CD4-positive, alpha-beta memory T cell (primary cell): ENCODE results near the gene FTCDNL1. TPM values are rescaled to one million over a fixed set of nuclear protein-coding genes. Genes with fewer than 3 reads are reported as not detected.

Experiments used
- CTCF ChIA-PET: fragments of 350-600 bp; sonication (Branson Sonifier 250); formaldehyde crosslinking; loops from one replicate; lab custom pipeline; 2021; ENCODE audit warnings: inconsistent platforms; ENCODE audit not compliant: partially characterized antibody; lab: Charles Lee
- POLR2A ChIA-PET: fragments of 350-600 bp; sonication (Branson Sonifier 250); formaldehyde crosslinking; loops from one replicate; lab custom pipeline; 2021; ENCODE audit not compliant: partially characterized antibody; lab: Charles Lee
- DNase-seq, 5 donors: peaks; one replicate each; pipeline versions ENCODE4 v3.0.0 to v3.0.0-alpha.2; 2020 to 2022; ENCODE audit warnings: mixed read lengths in 1 of 5
- H3K27ac ChIP-seq: one replicate; pipeline ENCODE4 v1.7.0; 2013; ENCODE audit warnings: low read depth, low read length
- H3K27me3 ChIP-seq: 2 replicates; pipeline ENCODE4 v1.7.0; 2013; ENCODE audit warnings: mild to moderate bottlenecking, low read length, moderate library complexity; ENCODE audit not compliant: insufficient read depth
- H3K36me3 ChIP-seq: 2 replicates; pipeline ENCODE4 v1.7.0; 2013; ENCODE audit warnings: mild to moderate bottlenecking, low read length, moderate library complexity; ENCODE audit not compliant: insufficient read depth
- H3K4me1 ChIP-seq: 2 replicates; pipeline ENCODE4 v1.7.0; 2013; ENCODE audit warnings: mild to moderate bottlenecking, low read length, moderate library complexity; ENCODE audit not compliant: insufficient read depth
- H3K4me3 ChIP-seq, 2 donors: one replicate each; pipeline ENCODE4 v1.7.0; 2013; ENCODE audit warnings: low read length in 2 of 2, mild to moderate bottlenecking in 1 of 2
- H3K9me3 ChIP-seq, 2 donors: one replicate each; pipeline ENCODE4 v1.7.0; 2013; ENCODE audit warnings: low read length in 2 of 2, control low read depth in 1 of 2; ENCODE audit not compliant: control insufficient read depth in 1 of 2
- H3K27ac Mint-ChIP-seq, 7 donors: one replicate each; pipeline ENCODE4 v1.8.0; 2020 to 2021; ENCODE audit warnings: mixed read lengths in 7 of 7, mild to moderate bottlenecking in 6 of 7, inconsistent platforms in 3 of 7, moderate library complexity in 3 of 7
- H3K27me3 Mint-ChIP-seq, 2 donors: one replicate each; pipeline ENCODE4 v1.8.0; 2020 to 2021; ENCODE audit warnings: mixed read lengths in 2 of 2
- H3K36me3 Mint-ChIP-seq, 2 donors: one replicate each; pipeline ENCODE4 v1.8.0; 2020 to 2021; ENCODE audit warnings: mixed read lengths in 2 of 2, inconsistent platforms in 1 of 2, mild to moderate bottlenecking in 1 of 2
- H3K4me1 Mint-ChIP-seq, 4 donors: one replicate each; pipeline ENCODE4 v1.8.0; 2020 to 2021; ENCODE audit warnings: mixed read lengths in 4 of 4, mild to moderate bottlenecking in 1 of 4
- H3K4me3 Mint-ChIP-seq, 8 donors: one replicate each; pipeline ENCODE4 v1.8.0; 2020 to 2021; ENCODE audit warnings: mixed read lengths in 8 of 8, mild to moderate bottlenecking in 7 of 8, moderate library complexity in 6 of 8, inconsistent platforms in 3 of 8
- H3K9me3 Mint-ChIP-seq, 8 donors: one replicate each; pipeline ENCODE4 v1.8.0; 2020 to 2021; ENCODE audit warnings: mixed read lengths in 8 of 8, mild to moderate bottlenecking in 5 of 8, inconsistent platforms in 3 of 8, moderate library complexity in 1 of 8
- intact Hi-C: fragments of 100-400 bp; cut with micrococcal nuclease; formaldehyde crosslinking; loops from one replicate; pipeline ENCODE4 v1.15.1; 2023
- polyA plus RNA-seq, 2 donors: library from polyadenylated mRNA; unstranded; fragments of 300-500 nt; fragmentation: Illumina TruSeq; gene quantifications; one replicate each; pipeline ENCODE4 v1.2.3, GENCODE V29; 2021
- total RNA-seq, 2 experiments: library from RNA; stranded (reverse); gene quantifications; one replicate each; pipeline ENCODE4 v1.2.3, GENCODE V29; 2021

FTCDNL1 gene
- total and polyA plus RNA-seq, 4 experiments from 2014 or later, result 1.6 to 2.7 (median 2.1) TPM

- Histone ChIP-seq H3K36me3 (no peaks in the 10 kb centered on the region), H3K27ac (no peak overlapping the region), H3K4me1 (no peaks in the 10 kb centered on the region), H3K4me3 (no peak overlapping the region), H3K9me3 (no peaks in the 10 kb centered on the region), H3K27me3 (no peaks in the 10 kb centered on the region)
- Mint-ChIP-seq H3K36me3 (peaks cover 0 to 4% of the 10 kb centered on the region in 2 donors), H3K27ac (no peak overlapping the region), H3K4me1 (no peaks in the 10 kb centered on the region), H3K9me3 (peaks cover 0 to 1% (median 0%) of the 10 kb centered on the region in 8 donors), H3K27me3 (no peaks in the 10 kb centered on the region), H3K4me3 (no peak overlapping the region)
- no peak for DNase-seq
- ChIA-PET CTCF (no interaction called here), POLR2A (no interaction called here)
- intact Hi-C loops, result no loop called here
Measured at GRCh38 chr2:199810422-199811171, 40.4 kb downstream of the FTCDNL1 start.

- POLR2A ChIA-PET, result no interaction called here
- H3K27me3 Mint-ChIP-seq, result no peaks in the 10 kb centered on the region
- H3K9me3 Mint-ChIP-seq, result peaks cover 0 to 1% (median 0%) of the 10 kb centered on the region in 8 donors
- H3K4me3 Mint-ChIP-seq, result no peak overlapping the region
- no peaks in the 10 kb centered on the region for H3K4me1 Mint-ChIP-seq
- Histone ChIP-seq H3K4me1 (no peaks in the 10 kb centered on the region), H3K27me3 (no peaks in the 10 kb centered on the region), H3K27ac (no peak overlapping the region), H3K4me3 (no peak overlapping the region), H3K36me3 (no peaks in the 10 kb centered on the region), H3K9me3 (no peaks in the 10 kb centered on the region)
- H3K36me3 Mint-ChIP-seq, result peaks cover 0 to 4% of the 10 kb centered on the region in 2 donors
- no peak for DNase-seq
- H3K27ac Mint-ChIP-seq, result no peak overlapping the region
- CTCF ChIA-PET, result interaction anchor here (0.6 kb wide), 1 partner anchor 12 kb away, joined by 3 read pairs; no protein-coding TSS in a partner anchor
- intact Hi-C loops, result no loop called here
Measured at GRCh38 chr2:199807966-199808365, 43.0 kb downstream of the FTCDNL1 start.

GRCh38 chr2:199806179-199806578 lies 44.8 kb downstream of the FTCDNL1 start:
- no peaks in the 10 kb centered on the region for H3K27me3 Mint-ChIP-seq
- Histone ChIP-seq H3K4me3 (no peak overlapping the region), H3K27ac (no peak overlapping the region), H3K27me3 (no peaks in the 10 kb centered on the region), H3K4me1 (no peaks in the 10 kb centered on the region), H3K36me3 (no peaks in the 10 kb centered on the region), H3K9me3 (no peaks in the 10 kb centered on the region)
- ChIA-PET CTCF (no interaction called here), POLR2A (no interaction called here)
- H3K4me3 Mint-ChIP-seq, result no peak overlapping the region
- peaks cover 0 to 1% (median 0%) of the 10 kb centered on the region in 8 donors for H3K9me3 Mint-ChIP-seq
- H3K36me3 Mint-ChIP-seq, result no peaks in the 10 kb centered on the region
- DNase-seq, result no peak
- no peaks in the 10 kb centered on the region for H3K4me1 Mint-ChIP-seq
- intact Hi-C loops, result no loop called here
- H3K27ac Mint-ChIP-seq, result no peak overlapping the region

GRCh38 chr2:199804831-199805230 lies 46.2 kb downstream of the FTCDNL1 start:
- Mint-ChIP-seq H3K27me3 (no peaks in the 10 kb centered on the region), H3K27ac (no peak overlapping the region)
- no peak for DNase-seq

GRCh38 chr2:199798831-199799580 lies 52.0 kb downstream of the FTCDNL1 start:
- Mint-ChIP-seq H3K27ac (no peak overlapping the region), H3K4me3 (no peak overlapping the region), H3K4me1 (no peaks in the 10 kb centered on the region), H3K36me3 (no peaks in the 10 kb centered on the region), H3K9me3 (no peaks in the 10 kb centered on the region), H3K27me3 (no peaks in the 10 kb centered on the region)
- no peak for DNase-seq
- Histone ChIP-seq H3K4me1 (no peaks in the 10 kb centered on the region), H3K27ac (no peak overlapping the region), H3K27me3 (no peaks in the 10 kb centered on the region), H3K4me3 (no peak overlapping the region), H3K36me3 (no peaks in the 10 kb centered on the region), H3K9me3 (no peaks in the 10 kb centered on the region)
- CTCF ChIA-PET, result no interaction called here
- POLR2A ChIA-PET, result no interaction called here
- intact Hi-C loops, result no loop called here

More at GRCh38 chr2:199804831-199805230, 46.2 kb downstream of the FTCDNL1 start:
- H3K4me1 ChIP-seq, result no peaks in the 10 kb centered on the region
- no peaks in the 10 kb centered on the region for H3K9me3 ChIP-seq
- POLR2A ChIA-PET, result no interaction called here
- H3K36me3 ChIP-seq, result no peaks in the 10 kb centered on the region
- Mint-ChIP-seq H3K36me3 (no peaks in the 10 kb centered on the region), H3K4me3 (no peak overlapping the region), H3K4me1 (no peaks in the 10 kb centered on the region), H3K9me3 (peaks cover 0 to 1% (median 0%) of the 10 kb centered on the region in 8 donors)
- H3K27ac ChIP-seq, result no peak overlapping the region
- CTCF ChIA-PET, result no interaction called here
- no peaks in the 10 kb centered on the region for H3K27me3 ChIP-seq
- H3K4me3 ChIP-seq, result no peak overlapping the region
- intact Hi-C loops, result no loop called here

- no peaks in the 10 kb centered on the region for H3K27me3 Mint-ChIP-seq
- H3K4me3 Mint-ChIP-seq, result no peak overlapping the region
- no peaks in the 10 kb centered on the region for H3K9me3 Mint-ChIP-seq
- H3K4me1 Mint-ChIP-seq, result no peaks in the 10 kb centered on the region
- no peaks in the 10 kb centered on the region for H3K36me3 ChIP-seq
- H3K4me1 ChIP-seq, result no peaks in the 10 kb centered on the region
- H3K36me3 Mint-ChIP-seq, result no peaks in the 10 kb centered on the region
- no peak overlapping the region for H3K27ac Mint-ChIP-seq
- no peak overlapping the region for H3K27ac ChIP-seq
- DNase-seq, result no peak
- H3K27me3 ChIP-seq, result no peaks in the 10 kb centered on the region
- H3K9me3 ChIP-seq, result no peaks in the 10 kb centered on the region
- CTCF ChIA-PET, result no interaction called here
- intact Hi-C loops, result no loop called here
- POLR2A ChIA-PET, result no interaction called here
- H3K4me3 ChIP-seq, result no peak overlapping the region
Measured at GRCh38 chr2:199797431-199798403, 53.3 kb downstream of the FTCDNL1 start.

GRCh38 chr2:199792381-199792780 lies 58.6 kb downstream of the FTCDNL1 start:
- no peaks in the 10 kb centered on the region for H3K36me3 Mint-ChIP-seq
- intact Hi-C loops, result no loop called here
- CTCF ChIA-PET, result no interaction called here
- H3K4me1 ChIP-seq, result no peaks in the 10 kb centered on the region
- no peaks in the 10 kb centered on the region for H3K27me3 ChIP-seq
- H3K27ac ChIP-seq, result no peak overlapping the region
- POLR2A ChIA-PET, result no interaction called here
- H3K4me3 Mint-ChIP-seq, result no peak overlapping the region
- DNase-seq, result no peak
- peak overlapping the region in 1 of 7 donors; percentile 1 for H3K27ac Mint-ChIP-seq
- no peaks in the 10 kb centered on the region for H3K9me3 Mint-ChIP-seq
- no peaks in the 10 kb centered on the region for H3K9me3 ChIP-seq
- no peak overlapping the region for H3K4me3 ChIP-seq
- H3K4me1 Mint-ChIP-seq, result no peaks in the 10 kb centered on the region
- no peaks in the 10 kb centered on the region for H3K36me3 ChIP-seq
- peaks cover 0 to 1% of the 10 kb centered on the region in 2 donors for H3K27me3 Mint-ChIP-seq
